ENCODE results near the gene SEMA4D. TPM values are rescaled to one million over a fixed set of nuclear protein-coding genes. Genes with fewer than 3 reads are reported as not detected.

SEMA4D gene
- total RNA-seq, 1 donor from 2014 or later = 49.9 TPM

- Histone ChIP-seq H3K9me3 (no peaks in the 10 kb centered on the region), H3K36me3 (no peaks in the 10 kb centered on the region), H3K4me3 (peak overlapping the region; percentile 10), H3K27me3 (ENCODE audit: low read depth) (no peaks in the 10 kb centered on the region), H3K27ac (no peak overlapping the region), H3K4me1 (peaks cover 36% of the 10 kb centered on the region)
- intact Hi-C loops (cut with DNase I) = no loop called here
- ATAC-seq (peak in 1 of 2 donors; percentile 36), DNase-seq (no peak)
- TF ChIP-seq CTCF (IDR thresholded peaks at IDR 0.05) = no peak
Measured at GRCh38 chr9:89477811-89478630, 19.9 kb downstream of the SEMA4D start.

DNA sequence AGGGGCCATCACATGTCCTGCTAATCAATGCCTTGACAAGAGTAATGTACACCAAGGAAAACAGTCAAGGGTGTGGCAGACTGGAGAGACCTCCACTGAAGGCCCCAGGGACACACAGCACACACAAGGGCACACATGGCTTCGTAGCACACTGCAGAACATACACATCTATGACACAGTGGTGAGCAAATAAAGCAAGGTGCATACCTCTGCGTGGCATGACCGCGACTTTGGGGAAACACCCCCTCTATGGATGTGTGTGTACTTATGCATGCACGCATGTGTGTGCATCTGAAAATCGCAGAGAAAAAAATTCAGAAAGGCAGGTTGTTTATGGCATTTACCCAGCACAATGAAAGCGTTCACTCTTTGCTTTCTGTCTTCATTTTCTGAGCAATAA lies 20.5 kb downstream of the SEMA4D start:
- peak overlapping the region; percentile 10 for H3K4me3 ChIP-seq
- no peak for TF ChIP-seq CTCF (IDR thresholded peaks at IDR 0.05)
- no peaks in the 10 kb centered on the region for H3K36me3 ChIP-seq
- no peak overlapping the region for H3K27ac ChIP-seq
- ATAC-seq = no peak
- intact Hi-C loops (cut with DNase I) = no loop called here
- no peaks in the 10 kb centered on the region for H3K9me3 ChIP-seq
- peaks cover 36% of the 10 kb centered on the region for H3K4me1 ChIP-seq
- no peak for DNase-seq
- no peaks in the 10 kb centered on the region for H3K27me3 ChIP-seq (ENCODE audit: low read depth)

DNA sequence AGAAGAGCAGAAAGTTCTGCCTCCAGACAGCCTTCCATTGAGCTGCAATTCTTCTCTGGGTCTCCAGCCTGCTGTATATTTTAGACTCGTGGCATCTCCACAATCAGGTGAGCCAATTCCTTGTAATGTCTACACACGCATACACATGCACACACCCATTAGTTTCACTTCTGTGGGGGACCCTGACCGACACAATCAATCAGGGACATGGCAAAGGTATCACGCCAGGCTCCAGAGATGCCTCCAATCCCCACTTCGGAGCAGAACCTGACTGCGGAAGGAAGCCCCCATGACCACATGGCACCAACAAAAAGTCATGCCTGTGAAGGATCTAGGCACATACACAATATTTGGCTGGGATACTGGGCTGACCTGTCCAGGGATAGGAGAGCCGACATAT lies 21.4 kb downstream of the SEMA4D start:
- DNase-seq (no peak), ATAC-seq (no peak)
- H3K4me1 ChIP-seq = peaks cover 36% of the 10 kb centered on the region
- H3K9me3 ChIP-seq = no peaks in the 10 kb centered on the region
- no peaks in the 10 kb centered on the region for H3K36me3 ChIP-seq
- no peak for TF ChIP-seq CTCF (IDR thresholded peaks at IDR 0.05)
- H3K4me3 ChIP-seq = no peak overlapping the region
- no peaks in the 10 kb centered on the region for H3K27me3 ChIP-seq (ENCODE audit: low read depth)
- no peak overlapping the region for H3K27ac ChIP-seq
- intact Hi-C loops (cut with DNase I) = no loop called here

GRCh38 chr9:89475891-89476440 lies 21.9 kb downstream of the SEMA4D start:
- no peaks in the 10 kb centered on the region for H3K36me3 ChIP-seq
- no peaks in the 10 kb centered on the region for H3K27me3 ChIP-seq (ENCODE audit: low read depth)
- no peak overlapping the region for H3K27ac ChIP-seq
- no peak for ATAC-seq
- no peaks in the 10 kb centered on the region for H3K9me3 ChIP-seq
- TF ChIP-seq CTCF (IDR thresholded peaks at IDR 0.05) = no peak
- intact Hi-C loops (cut with DNase I) = no loop called here
- no peak overlapping the region for H3K4me3 ChIP-seq
- no peak for DNase-seq
- peaks cover 36% of the 10 kb centered on the region for H3K4me1 ChIP-seq

DNA sequence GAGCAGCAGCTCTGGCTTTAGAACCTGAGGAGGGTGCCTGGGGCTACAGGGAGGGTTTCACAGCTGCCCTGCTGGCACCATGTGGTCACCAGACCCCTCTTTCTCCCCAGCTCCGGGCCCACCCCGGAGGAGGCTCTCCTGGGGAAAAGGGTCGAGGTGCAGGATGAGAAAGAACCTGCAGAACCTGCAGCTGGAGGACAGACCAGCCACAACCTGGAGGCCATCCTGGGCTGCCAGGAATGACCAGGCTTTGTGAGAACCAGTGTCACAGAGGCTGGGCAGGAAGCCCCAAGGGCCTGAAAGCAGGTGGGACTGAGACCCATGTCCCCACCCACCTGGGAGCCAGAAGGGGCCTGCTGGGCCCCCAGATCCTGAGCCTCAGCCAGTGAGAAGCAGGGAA lies 23.0 kb downstream of the SEMA4D start:
- Histone ChIP-seq H3K36me3 (no peaks in the 10 kb centered on the region), H3K9me3 (no peaks in the 10 kb centered on the region), H3K4me3 (no peak overlapping the region), H3K27me3 (ENCODE audit: low read depth) (no peaks in the 10 kb centered on the region), H3K27ac (no peak overlapping the region), H3K4me1 (peaks cover 37% of the 10 kb centered on the region)
- DNase-seq = no peak
- intact Hi-C loops (cut with DNase I) = no loop called here
- no peak for ATAC-seq
- TF ChIP-seq CTCF (IDR thresholded peaks at IDR 0.05) = no peak
